Activated T-cell treated with anti-CD3 and anti-CD28 coated beads, Interleukin-2, amount 50 U/mL, for 72 hours (primary cell): ENCODE measurements around the gene DOCK1. TPM values are rescaled to one million over a fixed set of nuclear protein-coding genes. Genes with fewer than 3 reads are reported as not detected.
A peak's percentile ranks its signal among the peaks of the same experiment; 100 is the strongest.

Source experiments
- ATAC-seq, 2 donors: fragments of 150-1000 bp; cut with Tn5 transposase; replicated peaks in 1 of 2; 2 replicates each; pipeline ENCODE4 v1.10.0; 2021; ENCODE audit warnings: moderate library complexity in 2 of 2, mild to moderate bottlenecking in 1 of 2
- DNase-seq, 2 donors: peaks; one replicate each; pipeline ENCODE4 v3.0.0; 2021 to 2022; ENCODE audit warnings: mixed read lengths in 1 of 2
- H3K27ac Mint-ChIP-seq: one replicate; pipeline ENCODE4 v1.8.0; 2022; ENCODE audit warnings: mild to moderate bottlenecking, moderate library complexity, mixed read lengths
- H3K27me3 Mint-ChIP-seq: one replicate; pipeline ENCODE4 v1.8.0; 2022; ENCODE audit warnings: low read depth, mixed read lengths
- H3K36me3 Mint-ChIP-seq, 2 donors: one replicate each; pipeline ENCODE4 v1.8.0; 2022; ENCODE audit warnings: mixed read lengths in 2 of 2, mild to moderate bottlenecking in 1 of 2; ENCODE audit not compliant: insufficient read depth in 2 of 2
- H3K4me1 Mint-ChIP-seq: one replicate; pipeline ENCODE4 v1.8.0; 2022; ENCODE audit warnings: low read depth, mixed read lengths
- H3K4me3 Mint-ChIP-seq, 2 donors: one replicate each; pipeline ENCODE4 v1.8.0; 2022; ENCODE audit warnings: mild to moderate bottlenecking in 2 of 2, mixed read lengths in 2 of 2, moderate library complexity in 2 of 2
- H3K9me3 Mint-ChIP-seq, 2 donors: one replicate each; pipeline ENCODE4 v1.8.0; 2022; ENCODE audit warnings: mixed read lengths in 2 of 2
- total RNA-seq, 2 donors: library from RNA; stranded (reverse); gene quantifications; one replicate each; pipeline ENCODE4 v1.2.3, GENCODE V29; 2022

DOCK1 gene
- total RNA-seq, 2 donors from 2014 or later, result 0.35 to 0.53 TPM

- DNase-seq (no peak), ATAC-seq (no peak)
- H3K9me3 Mint-ChIP-seq, result no peaks in the 10 kb centered on the region
- no peaks in the 10 kb centered on the region for H3K36me3 Mint-ChIP-seq
- no peak overlapping the region for H3K4me3 Mint-ChIP-seq
- H3K4me1 Mint-ChIP-seq, result no peaks in the 10 kb centered on the region
- no peaks in the 10 kb centered on the region for H3K27me3 Mint-ChIP-seq
- H3K27ac Mint-ChIP-seq, result no peak overlapping the region
These were observed 538.9 kb downstream of the DOCK1 start for GRCh38 chr10:127444155-127444554.

GRCh38 chr10:127447197-127447596 lies 542.0 kb downstream of the DOCK1 start:
- Mint-ChIP-seq H3K4me3 (no peak overlapping the region), H3K36me3 (no peaks in the 10 kb centered on the region), H3K27ac (no peak overlapping the region), H3K4me1 (no peaks in the 10 kb centered on the region), H3K27me3 (no peaks in the 10 kb centered on the region), H3K9me3 (no peaks in the 10 kb centered on the region)
- no peak for DNase-seq
- ATAC-seq, result no peak

- Mint-ChIP-seq H3K4me3 (no peak overlapping the region), H3K27me3 (no peaks in the 10 kb centered on the region), H3K36me3 (no peaks in the 10 kb centered on the region), H3K4me1 (no peaks in the 10 kb centered on the region), H3K27ac (no peak overlapping the region), H3K9me3 (no peaks in the 10 kb centered on the region)
- ATAC-seq (no peak), DNase-seq (no peak)
These were observed 544.3 kb downstream of the DOCK1 start for GRCh38 chr10:127449490-127449889.

- Mint-ChIP-seq H3K27ac (no peak overlapping the region), H3K4me3 (no peak overlapping the region), H3K36me3 (no peaks in the 10 kb centered on the region), H3K27me3 (no peaks in the 10 kb centered on the region), H3K4me1 (no peaks in the 10 kb centered on the region), H3K9me3 (no peaks in the 10 kb centered on the region)
- DNase-seq (no peak), ATAC-seq (no peak)
These were observed 545.4 kb downstream of the DOCK1 start for GRCh38 chr10:127450644-127451043.

- no peaks in the 10 kb centered on the region for H3K27me3 Mint-ChIP-seq
- ATAC-seq (no peak), DNase-seq (no peak)
- H3K4me1 Mint-ChIP-seq, result no peaks in the 10 kb centered on the region
- H3K27ac Mint-ChIP-seq, result no peak overlapping the region
- no peaks in the 10 kb centered on the region for H3K36me3 Mint-ChIP-seq
- H3K4me3 Mint-ChIP-seq, result no peak overlapping the region
- no peaks in the 10 kb centered on the region for H3K9me3 Mint-ChIP-seq
These were observed 546.4 kb downstream of the DOCK1 start for GRCh38 chr10:127451628-127452027.

- Mint-ChIP-seq H3K27ac (no peak overlapping the region), H3K27me3 (no peaks in the 10 kb centered on the region), H3K4me3 (no peak overlapping the region), H3K9me3 (no peaks in the 10 kb centered on the region), H3K36me3 (no peaks in the 10 kb centered on the region), H3K4me1 (no peaks in the 10 kb centered on the region)
- no peak for DNase-seq
- ATAC-seq, result no peak
These were observed 547.3 kb downstream of the DOCK1 start for GRCh38 chr10:127452568-127452967.

- ATAC-seq (no peak), DNase-seq (no peak)
- H3K4me3 Mint-ChIP-seq, result no peak overlapping the region
- H3K4me1 Mint-ChIP-seq, result no peaks in the 10 kb centered on the region
- no peak overlapping the region for H3K27ac Mint-ChIP-seq
- no peaks in the 10 kb centered on the region for H3K27me3 Mint-ChIP-seq
- peaks cover 0 to 3% of the 10 kb centered on the region in 2 donors for H3K36me3 Mint-ChIP-seq
- peaks cover 0 to 3% of the 10 kb centered on the region in 2 donors for H3K9me3 Mint-ChIP-seq
These were observed 548.5 kb downstream of the DOCK1 start for GRCh38 chr10:127453706-127454105.

- Mint-ChIP-seq H3K9me3 (peaks cover 0 to 3% of the 10 kb centered on the region in 2 donors), H3K27ac (no peak overlapping the region), H3K4me3 (no peak overlapping the region), H3K4me1 (no peaks in the 10 kb centered on the region), H3K36me3 (peaks cover 0 to 3% of the 10 kb centered on the region in 2 donors), H3K27me3 (no peaks in the 10 kb centered on the region)
- no peak for ATAC-seq
- DNase-seq, result no peak
These were observed 550.9 kb downstream of the DOCK1 start for GRCh38 chr10:127456122-127456521.

- Mint-ChIP-seq H3K4me3 (no peak overlapping the region), H3K27ac (no peak overlapping the region), H3K4me1 (no peaks in the 10 kb centered on the region), H3K36me3 (peaks cover 0 to 3% of the 10 kb centered on the region in 2 donors), H3K9me3 (peaks cover 0 to 3% of the 10 kb centered on the region in 2 donors), H3K27me3 (no peaks in the 10 kb centered on the region)
- no peak for ATAC-seq
- DNase-seq, result no peak
These were observed 553.0 kb downstream of the DOCK1 start for GRCh38 chr10:127458016-127458810.

GRCh38 chr10:127458829-127459228 lies 553.6 kb downstream of the DOCK1 start:
- no peak overlapping the region for H3K27ac Mint-ChIP-seq
- no peak overlapping the region for H3K4me3 Mint-ChIP-seq
- H3K27me3 Mint-ChIP-seq, result no peaks in the 10 kb centered on the region
- peak in 1 of 2 donors; percentile 21 for ATAC-seq
- H3K9me3 Mint-ChIP-seq, result peaks cover 0 to 3% of the 10 kb centered on the region in 2 donors
- peaks cover 0 to 3% of the 10 kb centered on the region in 2 donors for H3K36me3 Mint-ChIP-seq
- H3K4me1 Mint-ChIP-seq, result no peaks in the 10 kb centered on the region
- no peak for DNase-seq

GRCh38 chr10:127459918-127460317 lies 554.7 kb downstream of the DOCK1 start:
- no peaks in the 10 kb centered on the region for H3K4me1 Mint-ChIP-seq
- no peak overlapping the region for H3K4me3 Mint-ChIP-seq
- H3K36me3 Mint-ChIP-seq, result peaks cover 0 to 3% of the 10 kb centered on the region in 2 donors
- no peak for ATAC-seq
- no peak for DNase-seq
- no peaks in the 10 kb centered on the region for H3K27me3 Mint-ChIP-seq
- H3K9me3 Mint-ChIP-seq, result peaks cover 0 to 3% of the 10 kb centered on the region in 2 donors
- no peak overlapping the region for H3K27ac Mint-ChIP-seq

GRCh38 chr10:127462643-127463295 lies 557.5 kb downstream of the DOCK1 start:
- peaks cover 0 to 3% of the 10 kb centered on the region in 2 donors for H3K9me3 Mint-ChIP-seq
- no peak for DNase-seq
- H3K36me3 Mint-ChIP-seq, result peaks cover 0 to 3% of the 10 kb centered on the region in 2 donors
- no peaks in the 10 kb centered on the region for H3K4me1 Mint-ChIP-seq
- ATAC-seq, result no peak
- no peaks in the 10 kb centered on the region for H3K27me3 Mint-ChIP-seq
- no peak overlapping the region for H3K27ac Mint-ChIP-seq
- no peak overlapping the region for H3K4me3 Mint-ChIP-seq

- Mint-ChIP-seq H3K4me1 (no peaks in the 10 kb centered on the region), H3K9me3 (no peaks in the 10 kb centered on the region), H3K36me3 (no peaks in the 10 kb centered on the region), H3K27me3 (peaks cover 2% of the 10 kb centered on the region), H3K27ac (no peak overlapping the region), H3K4me3 (no peak overlapping the region)
- no peak for ATAC-seq
- no peak for DNase-seq
These were observed 558.3 kb downstream of the DOCK1 start for GRCh38 chr10:127463548-127463947.
